ENCODE results near the gene CTDSPL.

Gene CTDSPL

DNA sequence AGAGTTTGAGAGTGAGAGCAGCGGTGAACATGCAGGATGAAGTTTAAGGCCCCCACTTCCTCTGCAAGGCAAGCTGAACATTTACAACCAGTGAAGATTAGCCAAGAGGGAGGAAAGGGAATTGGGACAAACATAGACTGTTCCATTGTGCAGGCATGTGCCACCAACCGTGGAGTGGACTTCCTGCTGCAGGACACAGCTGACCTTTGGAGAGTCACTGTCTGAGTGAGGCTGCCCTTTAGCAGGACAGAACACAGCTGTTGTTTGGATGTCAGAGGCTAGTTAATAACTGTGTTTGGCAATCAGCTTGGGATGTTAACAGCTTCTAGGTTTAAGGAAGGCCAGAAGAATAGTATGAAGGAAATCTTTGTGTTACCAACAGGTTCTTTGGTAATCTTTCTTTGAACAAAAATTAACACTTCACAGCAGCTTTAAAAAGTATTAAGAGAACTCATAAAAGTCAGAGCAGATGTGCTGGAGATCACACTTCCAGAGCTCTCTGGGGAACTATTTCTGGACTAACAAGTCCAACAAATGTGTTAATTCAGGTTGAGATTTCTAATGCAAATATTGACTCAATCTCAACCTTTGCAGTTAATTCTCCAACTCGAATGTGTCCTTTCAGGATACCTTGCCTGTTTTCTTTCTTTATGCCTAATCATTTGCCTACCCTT, 31.4 kb downstream of the CTDSPL start:
- DNase-seq, result no peak

DNA sequence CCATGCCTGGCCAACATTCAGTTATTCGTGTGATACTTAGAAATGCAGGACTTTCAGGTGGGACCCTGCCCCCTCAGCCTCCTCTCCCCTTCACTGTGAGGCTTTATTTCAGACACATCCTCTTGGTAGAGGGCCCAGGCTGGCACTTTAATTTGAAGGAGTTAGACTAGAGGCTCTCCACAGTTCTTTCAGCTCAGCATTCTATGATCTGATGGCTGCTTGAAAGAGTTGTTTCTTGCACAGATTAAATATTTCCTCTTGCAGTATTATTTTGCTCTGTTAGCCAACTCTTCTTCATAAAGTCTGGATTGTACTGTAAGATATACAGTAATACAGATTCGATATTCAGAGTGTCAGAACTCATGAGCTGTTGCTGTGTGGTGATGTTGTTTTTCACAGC, 35.1 kb downstream of the CTDSPL start:
- no peak for DNase-seq

DNA sequence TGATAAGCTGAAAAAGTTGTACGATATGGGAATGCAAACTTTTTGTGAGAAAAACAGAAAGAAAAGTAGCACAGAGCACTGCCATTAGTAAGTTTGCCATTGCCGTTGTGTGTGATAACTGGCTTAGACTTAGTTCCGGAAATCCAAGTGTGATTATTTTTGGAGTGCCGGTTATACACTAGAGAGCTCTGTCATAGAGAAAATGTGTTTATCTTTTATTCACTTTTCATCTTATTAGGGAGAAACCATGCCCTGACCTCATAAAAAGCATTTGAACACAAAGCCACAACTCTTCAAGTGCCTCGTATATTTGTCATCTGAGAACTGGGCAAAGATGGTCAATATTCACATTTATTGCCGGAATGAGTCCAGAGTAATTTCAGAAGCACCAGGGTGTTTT, 36.1 kb downstream of the CTDSPL start:
- no peak for DNase-seq

DNA sequence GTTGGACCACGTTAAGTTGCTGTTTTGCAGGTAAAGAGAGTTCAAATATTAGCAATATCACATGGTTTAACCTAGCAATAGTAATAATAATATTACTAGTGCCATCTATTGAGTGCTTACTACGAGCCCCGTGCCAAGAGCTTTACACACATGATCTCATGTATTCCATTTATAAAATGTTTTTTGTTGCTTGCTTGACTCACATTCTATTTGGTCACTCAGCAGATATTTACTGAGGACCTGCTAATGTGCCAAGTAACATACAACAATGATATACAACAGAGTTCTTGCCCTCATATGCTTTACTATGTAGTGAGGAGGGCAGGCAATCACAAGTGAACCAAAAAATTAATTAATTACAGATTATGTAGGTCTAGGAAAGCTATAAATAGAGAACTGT, 36.7 kb downstream of the CTDSPL start:
- DNase-seq, result no peak

DNA sequence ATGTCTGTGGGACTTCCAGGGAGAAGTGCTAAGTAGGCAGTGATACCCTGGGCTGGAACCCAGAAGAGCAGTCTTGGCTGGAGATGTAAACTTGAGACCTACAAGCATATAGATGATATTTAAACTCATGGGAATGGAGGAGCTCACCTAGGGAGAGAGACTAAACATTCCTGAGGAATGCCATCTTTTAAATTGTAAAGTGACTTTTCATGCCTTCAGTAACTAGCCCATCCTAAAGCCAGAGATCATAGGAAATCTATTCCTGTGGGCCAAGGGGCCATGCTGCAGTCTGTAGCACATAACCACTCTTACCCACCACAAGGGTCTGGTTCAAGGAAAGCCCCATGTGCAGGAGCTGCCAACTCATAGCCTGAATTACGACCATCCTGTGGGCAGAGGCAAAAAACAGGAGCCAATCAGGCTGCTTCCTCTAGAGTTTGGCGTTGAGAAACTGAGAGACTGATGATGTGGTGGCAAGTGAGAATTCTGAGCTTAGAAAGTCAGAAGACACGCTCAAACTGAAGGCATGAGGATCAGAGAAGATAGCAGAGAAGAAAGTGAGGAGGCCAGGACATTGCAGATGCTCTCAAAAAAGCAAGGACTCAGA, 37.5 kb downstream of the CTDSPL start:
- DNase-seq, result no peak

DNA sequence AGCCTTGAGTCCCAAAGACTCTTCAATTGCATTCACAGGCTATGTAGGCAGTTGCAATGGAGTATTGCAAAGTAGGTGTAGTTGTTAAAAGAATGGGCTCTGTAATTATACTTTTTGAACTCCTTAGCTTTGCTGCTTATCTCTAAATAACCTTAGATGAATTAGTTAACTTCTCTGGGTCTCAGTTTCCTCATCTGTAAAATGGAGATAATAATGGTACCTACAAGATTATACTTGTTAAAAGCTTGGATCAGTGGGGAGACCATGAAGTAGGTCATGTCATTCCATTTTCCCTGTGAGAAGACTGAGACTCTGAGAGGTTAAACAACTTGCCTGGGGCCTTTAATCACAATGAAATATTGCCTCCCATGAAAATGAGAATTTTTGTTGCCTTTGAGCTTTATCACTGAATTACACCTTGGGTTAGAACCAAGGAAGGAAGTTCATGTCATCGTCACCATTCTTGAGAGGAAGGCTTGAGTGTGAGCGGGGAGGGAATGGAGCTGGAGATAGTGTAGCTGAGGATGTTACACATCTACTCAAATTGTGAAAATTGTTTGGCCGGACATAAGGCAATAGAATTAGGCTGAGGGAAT, 38.1 kb downstream of the CTDSPL start:
- no peak for DNase-seq

DNA sequence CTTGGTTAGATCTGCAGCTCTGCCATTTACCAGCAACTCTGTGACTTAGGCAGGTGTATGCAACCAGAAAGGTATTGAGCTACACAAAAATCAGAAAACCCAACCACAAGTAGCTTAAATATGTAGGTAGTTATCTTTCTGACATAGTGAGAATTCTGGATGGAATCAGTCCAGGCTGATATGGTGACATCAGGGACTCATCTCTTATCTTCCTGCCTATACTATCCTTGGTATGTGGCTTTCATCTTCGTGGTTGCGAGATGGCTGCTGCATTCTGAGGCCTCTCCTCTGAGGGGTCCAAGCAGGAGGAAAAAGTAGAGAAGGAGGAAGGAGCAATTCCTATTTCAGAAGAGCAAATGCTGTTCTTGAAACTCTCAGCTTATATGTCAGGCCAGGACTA, 40.0 kb downstream of the CTDSPL start:
- DNase-seq, result no peak

DNA sequence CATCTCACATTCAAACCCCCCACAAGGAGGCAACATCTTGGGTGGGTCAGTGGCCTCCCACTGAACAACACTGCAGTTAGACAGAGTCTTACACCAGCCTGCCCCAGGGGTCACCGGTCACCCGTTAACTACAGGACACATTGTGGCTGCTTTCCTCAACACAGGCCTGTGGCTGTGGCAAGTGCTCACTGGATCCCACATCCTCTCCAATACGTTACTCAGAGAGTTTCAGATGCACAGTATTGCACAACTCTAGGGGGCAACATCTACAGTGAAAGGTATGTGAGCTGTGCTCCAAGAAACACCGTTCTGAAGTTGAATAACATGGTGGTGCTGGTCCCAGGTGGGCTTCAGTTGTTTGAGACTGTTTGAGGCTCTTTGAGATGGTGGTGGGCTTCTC, 41.0 kb downstream of the CTDSPL start:
- DNase-seq, result no peak

DNA sequence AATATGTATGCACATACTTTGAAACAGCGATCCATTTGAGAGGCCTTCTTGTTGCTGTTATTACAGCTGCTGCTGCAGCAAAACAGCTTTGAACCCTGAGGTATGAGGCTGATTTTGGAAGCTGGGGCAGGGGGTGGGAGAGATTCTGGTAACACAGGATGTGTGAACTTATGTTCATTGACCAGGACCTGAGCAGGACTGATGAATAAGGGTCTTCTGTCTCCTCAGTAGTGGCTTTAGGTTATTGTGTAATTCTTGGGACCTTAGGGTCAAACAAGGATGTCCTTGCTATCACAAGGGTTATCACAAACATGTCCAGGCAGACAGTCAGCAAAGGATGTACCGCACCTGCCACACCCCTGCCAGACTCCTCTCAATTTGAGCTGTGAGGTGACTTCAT, 41.6 kb downstream of the CTDSPL start:
- DNase-seq, result no peak

DNA sequence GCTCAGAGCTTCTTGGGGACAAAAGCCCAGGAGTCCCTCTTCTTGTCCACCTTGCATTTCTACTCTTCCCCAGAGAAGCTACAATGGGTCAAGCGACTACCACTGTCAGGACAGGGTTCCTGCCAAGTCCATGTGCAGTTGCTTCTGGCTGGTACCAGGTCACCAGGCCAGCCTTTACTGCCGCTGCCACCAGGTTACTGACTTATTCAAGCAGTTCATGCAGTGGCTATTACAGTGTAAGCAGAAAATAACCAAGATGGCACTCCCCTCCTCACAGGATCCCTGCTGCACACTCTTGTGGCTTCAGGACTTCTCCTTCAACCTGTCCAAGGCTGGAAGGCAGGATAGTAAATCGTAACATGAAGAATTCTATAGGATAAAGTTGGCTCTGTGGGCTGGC, 42.1 kb downstream of the CTDSPL start:
- no peak for DNase-seq

DNA sequence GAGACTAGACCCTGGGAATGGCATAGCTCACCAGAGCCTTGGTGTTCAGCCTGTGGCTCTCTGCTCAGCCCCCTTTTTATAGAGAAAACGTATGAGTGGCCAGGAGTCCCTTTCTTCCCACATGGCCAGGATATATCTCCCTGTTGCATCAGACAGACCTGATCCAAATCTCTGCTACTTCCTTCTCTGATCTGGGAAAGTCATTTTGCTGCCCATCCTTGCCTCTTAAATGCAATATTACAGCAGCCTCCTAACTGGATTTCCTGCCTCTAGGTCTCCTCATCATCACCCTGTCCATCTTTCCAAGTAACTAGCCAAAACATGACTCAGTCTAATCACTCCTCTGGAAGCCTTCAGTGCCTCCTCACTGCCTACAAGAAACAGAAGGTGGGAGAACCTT, 42.9 kb downstream of the CTDSPL start:
- no peak for DNase-seq

DNA sequence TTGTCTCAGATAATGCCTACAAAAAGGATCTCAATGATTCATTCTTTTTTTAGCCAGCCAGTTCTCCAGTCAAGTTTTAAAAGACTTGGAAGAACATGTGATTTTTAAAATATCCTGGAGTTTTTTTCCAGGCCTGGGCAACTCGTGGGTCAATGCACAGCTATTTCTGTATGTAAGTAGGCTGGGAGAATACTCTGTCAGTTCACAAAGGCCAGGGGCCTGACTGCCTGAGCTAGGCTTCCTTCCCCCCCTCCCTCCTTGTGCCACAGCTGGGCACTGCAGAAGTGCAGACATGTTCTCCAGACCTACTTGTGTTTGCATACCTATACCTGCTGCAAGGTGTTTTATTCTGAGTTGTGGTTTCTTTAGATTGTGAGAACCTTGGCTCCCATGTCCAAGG, 43.7 kb downstream of the CTDSPL start:
- DNase-seq, result no peak

DNA sequence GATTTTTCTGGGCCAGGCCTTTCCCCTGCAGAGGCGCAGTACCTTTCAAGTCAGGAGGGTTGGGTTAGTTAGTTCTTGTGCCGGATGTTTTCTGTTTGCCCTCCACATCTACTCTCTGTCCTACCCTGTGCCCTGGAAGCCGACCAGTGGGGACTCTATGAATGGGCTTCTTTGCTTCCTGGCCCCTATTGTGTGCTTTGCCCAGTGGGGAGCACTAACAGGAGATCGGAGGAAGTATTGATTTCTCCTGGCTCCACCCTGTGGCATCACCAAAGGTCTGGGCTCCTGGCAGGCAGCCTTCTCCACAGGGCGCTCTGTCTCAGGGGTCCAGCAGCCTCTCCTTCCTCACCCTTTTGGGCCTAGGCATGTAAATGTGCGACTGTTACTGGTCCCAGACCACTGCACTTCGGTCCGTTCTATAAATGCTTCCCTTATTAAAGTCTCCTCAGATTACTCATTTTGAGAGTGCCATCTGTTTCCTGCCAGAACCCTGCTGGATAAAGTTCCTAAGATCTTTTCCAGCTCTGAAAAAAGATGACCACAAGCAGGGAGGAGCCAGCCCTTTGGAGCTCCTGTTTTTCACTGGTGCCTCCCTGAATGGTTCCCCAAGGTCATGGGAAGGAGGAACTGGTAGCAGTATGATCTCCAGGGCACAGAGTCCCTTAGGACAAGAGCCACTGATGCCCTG, 44.5 kb downstream of the CTDSPL start:
- DNase-seq, result no peak

DNA sequence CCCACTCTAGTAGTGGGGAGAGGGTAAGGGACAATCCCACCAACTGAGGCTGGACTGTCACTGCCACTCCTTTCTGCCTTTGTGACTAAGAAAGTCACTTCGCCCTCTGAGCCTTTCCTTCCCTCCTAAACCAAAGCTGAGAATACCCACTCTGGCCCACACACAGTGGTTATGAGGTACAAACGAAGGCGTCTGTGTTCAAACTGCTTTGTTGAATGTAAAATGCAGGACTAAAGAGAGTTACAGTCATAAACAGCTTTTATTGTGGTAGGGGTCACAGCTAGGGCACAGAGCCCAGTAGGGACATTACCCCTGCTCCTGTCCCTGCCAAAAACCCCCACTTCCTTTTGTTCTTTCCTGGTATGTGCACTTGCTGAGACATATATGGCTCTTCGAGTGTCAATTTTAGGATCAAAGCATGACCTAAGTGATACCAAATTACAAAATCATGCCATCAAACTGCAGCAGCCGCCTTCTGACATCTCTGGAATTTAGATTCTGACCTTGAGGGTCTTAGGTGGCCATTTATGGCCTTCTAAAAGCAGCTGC, 45.1 kb downstream of the CTDSPL start:
- DNase-seq, result no peak

DNA sequence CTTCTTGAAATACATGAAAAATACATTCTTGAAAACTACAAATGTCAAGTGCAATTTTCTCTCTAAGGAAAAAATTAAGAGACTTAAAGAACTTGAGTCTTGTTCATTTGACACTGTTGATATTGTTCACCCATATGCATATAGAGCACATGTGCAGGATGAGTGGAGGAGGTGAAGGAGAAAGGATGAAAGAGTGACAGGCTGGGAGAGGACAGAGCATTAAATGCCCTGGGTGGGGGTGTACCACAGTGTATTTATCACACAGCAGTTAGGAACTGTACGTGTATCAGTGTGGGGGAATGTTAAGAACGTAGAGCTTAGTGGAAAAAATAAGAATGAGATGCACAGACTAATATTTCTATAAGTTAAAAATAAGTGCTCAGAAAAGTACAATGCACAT, 45.7 kb downstream of the CTDSPL start:
- DNase-seq, result no peak

DNA sequence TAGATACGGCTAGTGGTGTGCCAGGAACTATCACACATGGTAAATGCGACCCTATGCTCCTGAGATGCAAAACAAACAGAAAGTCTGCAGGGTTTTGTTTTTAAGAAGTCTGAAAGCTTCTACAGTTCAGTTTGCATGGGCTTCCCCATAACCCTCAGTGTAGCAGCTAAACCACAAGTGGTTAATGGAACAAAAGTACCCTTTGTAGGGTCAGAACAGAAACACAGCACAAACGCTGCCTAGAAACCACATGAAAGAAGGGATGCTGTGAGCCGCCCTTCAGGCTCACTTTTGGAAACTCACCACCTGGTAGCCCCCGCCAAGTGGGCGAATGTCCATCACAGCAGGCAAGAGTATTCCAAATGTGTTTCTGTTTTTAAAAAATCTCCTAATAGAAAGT, 46.2 kb downstream of the CTDSPL start:
- DNase-seq, result no peak

DNA sequence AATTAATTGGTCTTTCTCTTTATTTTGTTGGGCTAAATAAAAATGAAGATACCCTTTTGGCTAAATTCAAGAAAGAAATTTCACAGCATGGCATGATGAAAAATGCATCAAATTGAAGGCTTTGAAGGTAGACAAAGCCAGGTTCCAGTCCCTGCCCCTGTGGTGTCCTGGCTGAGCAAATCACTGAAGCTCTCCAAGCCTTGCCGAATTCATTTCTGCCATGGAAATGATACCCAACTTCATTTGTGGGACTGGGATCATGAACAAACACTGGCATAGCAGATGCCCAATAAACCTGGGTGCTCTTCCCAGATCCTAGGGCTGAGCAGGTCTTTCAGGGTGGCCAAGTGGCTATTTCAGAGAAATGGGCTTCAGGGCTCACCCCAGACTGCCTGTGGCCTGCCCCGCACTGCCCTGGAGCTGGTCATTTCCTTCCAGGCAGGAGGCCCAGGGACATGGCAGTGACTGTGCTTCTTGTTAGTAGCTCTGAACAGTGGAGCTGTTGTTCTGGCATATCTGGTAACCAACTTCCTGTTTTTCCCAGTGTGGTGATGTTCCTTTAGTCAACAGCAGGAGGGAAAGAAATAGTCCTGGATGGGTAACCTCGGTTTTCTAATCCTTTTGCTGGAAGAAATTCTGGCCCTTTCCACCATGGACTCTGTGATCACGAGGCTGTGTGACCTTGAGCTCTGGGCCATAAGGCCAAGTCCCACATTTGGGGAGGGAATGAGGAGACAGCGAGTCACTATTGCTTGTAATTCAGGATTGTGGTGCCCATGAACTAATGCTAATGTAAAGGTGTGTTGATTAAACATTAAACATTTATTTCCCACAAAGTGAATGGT, 47.6 kb downstream of the CTDSPL start:
- DNase-seq, result no peak

DNA sequence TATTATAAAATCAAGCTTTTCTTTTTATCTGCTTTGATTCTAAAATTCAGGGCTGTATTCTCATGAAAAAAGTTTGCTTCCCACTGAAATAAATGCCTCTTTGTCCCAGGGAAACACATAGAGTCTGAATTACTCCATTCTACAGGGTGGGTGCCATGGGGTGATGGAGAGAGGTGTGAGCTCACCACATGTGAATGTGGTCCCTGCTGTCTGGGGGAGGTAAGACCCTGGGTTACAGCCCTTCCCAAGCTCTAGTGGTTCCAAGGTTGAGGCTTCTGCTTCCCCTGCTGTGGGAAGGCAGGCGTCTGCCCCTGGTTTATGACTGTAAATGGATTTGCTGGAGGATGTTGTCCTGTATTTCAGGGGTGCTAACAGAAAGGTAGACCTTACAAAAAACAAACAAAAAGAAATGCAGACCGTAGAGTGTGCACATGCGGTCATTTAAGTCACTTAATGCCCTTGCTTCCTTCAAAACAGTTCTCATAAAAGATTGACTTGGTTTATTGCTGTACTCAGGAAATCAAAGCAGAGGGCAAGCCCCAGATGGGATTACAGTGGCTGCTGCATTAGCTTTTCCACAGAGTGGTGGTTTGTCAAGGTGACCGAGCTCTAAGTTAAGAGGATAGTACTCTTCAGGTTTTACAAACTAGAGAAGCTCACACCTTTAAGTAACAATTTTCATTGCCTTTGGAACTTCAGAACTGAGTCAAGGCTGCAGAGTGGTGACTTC, 49.2 kb downstream of the CTDSPL start:
- no peak for DNase-seq

DNA sequence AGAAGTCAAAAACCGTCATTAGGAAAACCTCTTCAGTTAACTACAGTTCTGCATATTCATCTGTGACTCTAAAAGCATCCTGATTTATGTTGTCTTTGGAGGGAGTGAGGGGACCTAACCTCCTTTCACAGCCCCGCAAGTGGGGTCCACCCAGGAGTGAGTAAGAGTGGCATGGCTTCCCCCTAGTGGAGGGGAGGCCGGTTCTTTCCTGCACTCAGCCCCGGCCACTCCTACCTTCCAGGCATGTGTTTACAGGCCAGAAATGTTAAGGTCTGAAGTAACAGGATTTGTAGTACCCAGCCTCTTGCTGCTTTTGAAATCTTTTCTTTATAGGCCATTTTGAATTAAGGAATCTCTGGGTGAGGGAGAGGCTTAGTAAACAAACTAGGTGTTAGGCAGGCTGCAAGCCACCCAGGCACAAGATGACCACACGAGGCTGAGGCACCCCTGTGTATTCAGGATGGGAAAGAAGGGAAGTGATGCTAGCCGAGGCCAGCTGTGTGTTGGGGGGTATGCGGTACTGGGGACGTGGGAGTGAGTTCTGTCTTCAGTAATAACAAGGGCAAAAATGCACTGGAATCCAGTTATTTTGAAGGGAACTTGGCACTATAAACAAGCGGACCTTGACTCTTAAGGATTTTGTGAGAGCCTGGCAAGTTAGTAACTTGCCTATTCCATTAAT, 50.5 kb downstream of the CTDSPL start:
- no peak for DNase-seq

DNA sequence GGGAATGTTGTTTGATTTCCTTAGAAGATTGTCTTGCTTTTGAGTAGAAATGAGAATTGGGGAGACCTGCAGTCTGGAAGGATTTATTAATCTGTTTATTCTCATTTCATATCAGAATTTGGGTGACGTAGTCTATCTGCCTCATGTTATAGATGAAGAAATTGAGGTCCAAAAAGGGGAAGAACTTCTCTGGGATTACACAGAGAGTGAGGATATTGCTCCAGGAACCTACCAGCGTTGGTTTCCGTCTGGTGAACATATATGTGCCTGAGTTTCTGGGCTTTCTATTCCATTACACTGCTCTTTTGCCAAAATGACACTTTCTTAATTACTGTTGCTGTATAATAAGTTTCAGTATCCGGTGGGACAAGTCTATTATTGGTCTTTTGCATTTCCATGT, 51.8 kb downstream of the CTDSPL start:
- DNase-seq, result no peak

DNA sequence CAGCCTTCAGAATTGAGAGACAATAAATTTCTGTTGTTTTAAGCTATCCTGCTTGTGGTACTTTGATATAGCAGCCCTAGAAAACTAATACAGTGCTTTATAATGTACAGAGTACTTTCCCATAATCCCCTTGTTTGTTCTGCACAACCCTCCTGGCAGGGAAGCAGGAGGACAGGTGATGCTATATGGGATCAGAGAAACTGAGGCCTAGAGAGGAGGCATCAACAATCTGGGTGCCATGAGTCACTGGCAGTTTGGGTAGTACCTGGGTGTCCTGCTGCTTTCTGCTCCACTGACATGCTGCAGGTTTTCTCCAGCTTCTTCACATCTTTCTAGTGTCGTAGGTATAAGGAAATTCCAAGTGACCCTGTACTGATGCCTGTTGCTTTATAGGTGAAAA, 55.0 kb downstream of the CTDSPL start:
- DNase-seq, result no peak

DNA sequence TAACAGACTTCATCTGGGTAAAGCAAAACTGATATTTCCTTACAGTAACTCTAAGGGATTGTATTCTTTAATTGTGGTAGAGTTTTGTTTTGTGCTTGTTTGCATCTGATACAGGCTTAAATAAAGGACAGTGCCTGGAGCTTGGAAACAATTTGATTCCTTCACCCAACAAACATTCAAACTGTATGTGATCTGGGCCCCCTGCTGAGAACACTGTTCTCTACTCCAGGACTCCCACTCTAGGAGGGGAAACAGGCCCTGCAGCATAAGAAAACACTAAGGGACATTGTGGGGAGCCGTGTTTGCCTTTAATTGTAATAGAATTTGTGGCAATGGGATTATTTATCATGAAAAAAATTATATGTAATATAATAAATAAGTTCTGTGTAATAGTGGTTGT, 56.9 kb downstream of the CTDSPL start:
- DNase-seq, result no peak
